SK-N-SH (cell line): ENCODE data around the gene GSTCD. TPM values are rescaled to one million over a fixed set of nuclear protein-coding genes. Genes with fewer than 3 reads are reported as not detected.

Experiments
- CTCF ChIA-PET: fragments of 300-600, 350-600 bp; formaldehyde crosslinking; extraction: SDS; loops from one replicate; lab custom pipeline; 2021; lab: Yijun Ruan, JAX
- POLR2A ChIA-PET: fragments of 350-600 bp; sonication (Branson Sonifier 250); formaldehyde crosslinking; extraction: SDS; loops from one replicate; lab custom pipeline; 2020; ENCODE audit warnings: antibody characterized with exemption, inconsistent platforms; lab: Yijun Ruan, JAX
- DNase-seq: peaks from one replicate; pipeline ENCODE4 v3.0.0; 2012
- H2AFZ ChIP-seq: fragments of 200-600 bp; sonication (generic); 2 replicates; pipeline ENCODE4 v1.8.1; 2016; ENCODE audit warnings: antibody characterized with exemption, mild to moderate bottlenecking, low read depth
- H3F3A ChIP-seq: fragments of 200-600 bp; sonication (generic); replicated peaks from 2 replicates; pipeline ENCODE3; 2016; ENCODE audit warnings: antibody characterized with exemption, mild to moderate bottlenecking; ENCODE audit not compliant: insufficient read depth
- H3K27ac ChIP-seq, 2 experiments: fragments of 200-500 bp in 1 of 2; fragments of 200-600 bp in 1 of 2; sonication (Bioruptor generic) in 1 of 2; sonication (generic), shearing (Covaris generic) in 1 of 2; 2 replicates each; pipeline versions ENCODE4 v1.5.1 to v1.6.1; 2014 to 2016; ENCODE audit warnings: low read depth in 2 of 2, inconsistent platforms in 1 of 2, low read length in 1 of 2, mild to moderate bottlenecking in 1 of 2, mixed read lengths in 1 of 2
- H3K27me3 ChIP-seq: fragments of 200-600 bp; sonication (generic), shearing (Covaris generic); 2 replicates; pipeline ENCODE4 v1.6.1; 2016; ENCODE audit warnings: mixed run types; ENCODE audit not compliant: insufficient read depth
- H3K36me3 ChIP-seq, 2 experiments: fragments of 200-500 bp in 1 of 2; fragments of 200-600 bp in 1 of 2; sonication (Bioruptor generic) in 1 of 2; sonication (generic) in 1 of 2; replicated peaks in 1 of 2; 2 replicates each; pipeline versions ENCODE3 to v1.5.1; 2014 to 2016; ENCODE audit warnings: low read length in 1 of 2, mild to moderate bottlenecking in 1 of 2; ENCODE audit not compliant: insufficient read depth in 2 of 2, control insufficient read depth in 1 of 2
- H3K4me1 ChIP-seq, 2 experiments: fragments of 200-500 bp in 1 of 2; fragments of 200-600 bp in 1 of 2; sonication (Bioruptor generic) in 1 of 2; sonication (generic), shearing (Covaris generic) in 1 of 2; 2 replicates each; pipeline versions ENCODE4 v1.5.1 to v1.6.1; 2014 to 2016; ENCODE audit warnings: low read depth in 1 of 2, low read length in 1 of 2, mixed run types in 1 of 2; ENCODE audit not compliant: insufficient read depth in 2 of 2, control insufficient read depth in 1 of 2
- H3K4me2 ChIP-seq: fragments of 200-600 bp; sonication (generic), shearing (Covaris generic); 2 replicates; pipeline ENCODE4 v1.6.1; 2017; ENCODE audit warnings: mixed run types
- H3K4me3 ChIP-seq, 2 experiments: fragments of 200-500 bp in 1 of 2; fragments of 200-600 bp in 1 of 2; sonication (Bioruptor generic) in 1 of 2; sonication (generic), shearing (Covaris generic) in 1 of 2; 2 replicates each; pipeline versions ENCODE4 v1.5.1 to v1.8.1; 2014 to 2016; ENCODE audit warnings: low read depth in 2 of 2, inconsistent platforms in 1 of 2, low read length in 1 of 2, mild to moderate bottlenecking in 1 of 2, mixed read lengths in 1 of 2, moderate library complexity in 1 of 2
- H3K79me2 ChIP-seq: fragments of 200-600 bp; sonication (generic); 2 replicates; pipeline ENCODE4 v1.8.1; 2017; ENCODE audit warnings: mild to moderate bottlenecking; ENCODE audit not compliant: insufficient read depth
- H3K9ac ChIP-seq: fragments of 200-600 bp; sonication (generic); 2 replicates; pipeline ENCODE4 v1.6.1; 2017; ENCODE audit warnings: mixed run types
- H3K9me2 ChIP-seq: fragments of 200-600 bp; sonication (generic); 2 replicates; pipeline ENCODE4 v1.6.1; 2017; ENCODE audit warnings: mixed run types
- H3K9me3 ChIP-seq: fragments of 200-600 bp; sonication (generic); 2 replicates; pipeline ENCODE4 v1.6.1; 2017; ENCODE audit warnings: mixed run types, mild to moderate bottlenecking, moderate library complexity
- H4K20me1 ChIP-seq: fragments of 200-600 bp; sonication (generic); 2 replicates; pipeline ENCODE4 v1.6.1; 2017; ENCODE audit warnings: mild to moderate bottlenecking, mixed run types; ENCODE audit not compliant: insufficient read depth
- CTCF ChIP-seq: fragments of 200-600 bp; sonication (generic); IDR thresholded peaks from 2 replicates; pipeline ENCODE4 v1.6.1; 2017; ENCODE audit warnings: antibody characterized with exemption, mild to moderate bottlenecking, moderate library complexity
- ELF1 ChIP-seq: IDR thresholded peaks from 2 replicates; pipeline ENCODE4 v1.4.0; 2012
- EP300 ChIP-seq, 2 experiments: IDR thresholded peaks; 2 replicates each; pipeline versions ENCODE4 v1.4.0 to v1.6.1; 2012; ENCODE audit warnings: borderline replicate concordance in 1 of 2, low read depth in 1 of 2, low read length in 1 of 2
- EZH2phosphoT487 ChIP-seq: fragments of 200-600 bp; sonication (generic); IDR thresholded peaks from 2 replicates; pipeline ENCODE4 v1.6.1; 2017; ENCODE audit warnings: low read depth, mixed run types, mild to moderate bottlenecking, antibody characterized with exemption, moderate library complexity, borderline replicate concordance
- FOSL2 ChIP-seq: IDR thresholded peaks from 2 replicates; pipeline ENCODE4 v1.4.0; 2012; ENCODE audit warnings: low read depth, mild to moderate bottlenecking, moderate library complexity, borderline replicate concordance
- FOXM1 ChIP-seq: IDR thresholded peaks from 2 replicates; pipeline ENCODE4 v1.4.0; 2012; ENCODE audit warnings: low read depth, mild to moderate bottlenecking
- GABPA ChIP-seq: IDR thresholded peaks from 2 replicates; pipeline ENCODE4 v1.4.0; 2012; ENCODE audit warnings: low read depth, mild to moderate bottlenecking
- JUND ChIP-seq: IDR thresholded peaks from 2 replicates; pipeline ENCODE4 v1.4.0; 2012
- MEF2A ChIP-seq: IDR thresholded peaks from 2 replicates; pipeline ENCODE4 v1.4.0; 2012; ENCODE audit warnings: low read depth, borderline replicate concordance
- NRF1 ChIP-seq: IDR thresholded peaks from 2 replicates; pipeline ENCODE4 v1.6.1; 2012; ENCODE audit warnings: low read depth, mild to moderate bottlenecking, low read length
- RAD21 ChIP-seq: IDR thresholded peaks from 2 replicates; pipeline ENCODE4 v1.6.1; 2012; ENCODE audit warnings: mild to moderate bottlenecking, low read length
- RXRA ChIP-seq: IDR thresholded peaks from 2 replicates; pipeline ENCODE4 v1.4.0; 2012; ENCODE audit warnings: low read depth, mild to moderate bottlenecking, borderline replicate concordance
- SIN3A ChIP-seq: IDR thresholded peaks from 2 replicates; pipeline ENCODE4 v1.6.1; 2012; ENCODE audit warnings: low read depth, mild to moderate bottlenecking, low read length, moderate library complexity, borderline replicate concordance
- TCF12 ChIP-seq: IDR thresholded peaks from 2 replicates; pipeline ENCODE4 v1.4.0; 2012
- TEAD4 ChIP-seq: IDR thresholded peaks from 2 replicates; pipeline ENCODE4 v1.4.0; 2012; ENCODE audit warnings: mild to moderate bottlenecking, borderline replicate concordance; ENCODE audit not compliant: insufficient read depth
- ZBTB33 ChIP-seq: IDR thresholded peaks from 2 replicates; pipeline ENCODE4 v1.4.0; 2012; ENCODE audit warnings: low read depth, borderline replicate concordance
- WGBS: methylation state at CpG from one replicate; pipeline ENCODE4 v1.1.6; 2017; ENCODE audit warnings: low lambda C conversion rate; 5-methylcytosine and 5-hydroxymethylcytosine counted together
- polyA plus RNA-seq, 3 experiments: library from polyadenylated mRNA; depleted of rRNA; stranded (reverse); fragments of >200 nt; gene quantifications; 2 replicates each; pipeline ENCODE4 v1.2.3, GENCODE V29; 2012
- TF ChIP-seq, protein P1 (sequence below): IDR thresholded peaks from 2 replicates; pipeline ENCODE4; 2012
- TF ChIP-seq, protein P2 (sequence below): IDR thresholded peaks from 2 replicates; pipeline ENCODE4 v1.4.0; 2012; ENCODE audit warnings: low read depth, borderline replicate concordance
- TF ChIP-seq, protein P3 (sequence below): IDR thresholded peaks from 2 replicates; pipeline ENCODE4 v1.4.0; 2012; ENCODE audit warnings: low read depth

GSTCD gene
- polyA plus RNA-seq, 1 of the 3 experiments (the other 2 are of a cell fraction), result 4.8 TPM

DNA sequence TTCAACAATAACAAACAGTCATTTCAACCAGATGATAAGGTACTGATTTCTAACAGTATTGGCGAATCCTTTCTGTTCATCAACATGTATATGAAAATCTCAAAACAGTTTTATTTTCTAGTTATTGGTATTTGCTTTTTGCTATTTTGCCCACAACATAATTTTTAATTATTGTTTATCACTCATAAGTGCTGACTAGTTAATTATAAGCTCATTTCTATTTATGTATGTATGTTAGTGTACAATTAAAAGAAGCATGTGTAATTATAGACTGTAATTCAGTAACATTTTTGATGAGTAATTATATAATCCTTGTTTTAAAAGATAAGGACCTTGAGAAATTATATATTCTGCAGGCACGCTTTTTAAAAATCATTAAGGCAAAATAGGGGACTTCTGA lies 119.5 kb downstream of the GSTCD start (continued):
- no peak for TF ChIP-seq TEAD4
- TF ChIP-seq FOSL2, result no peak

DNA sequence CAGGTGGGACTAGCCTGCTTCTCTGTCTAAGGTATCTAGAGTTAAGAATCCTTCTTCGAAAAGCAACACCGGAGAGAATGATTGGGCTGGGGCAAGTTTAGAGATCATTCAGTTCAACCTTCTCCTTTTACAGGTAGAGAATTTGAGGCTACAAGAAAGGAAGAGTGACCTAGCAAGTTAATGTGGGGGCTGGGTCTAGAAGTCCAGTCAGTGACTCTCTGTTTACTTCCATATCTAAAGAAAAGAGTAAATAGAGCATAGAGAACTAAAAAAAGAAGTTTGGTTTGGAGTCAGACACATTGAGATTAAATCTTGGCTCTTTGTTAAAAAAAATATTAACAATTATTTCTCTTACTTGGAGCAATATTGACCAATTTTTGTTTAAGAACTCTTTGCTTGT lies 122.6 kb downstream of the GSTCD start:
- H3K9me3 ChIP-seq, result no peaks in the 10 kb centered on the region
- H3K4me2 ChIP-seq, result no peak overlapping the region
- 97% methylated on average over 2 of the region's 2 CpGs for WGBS
- H4K20me1 ChIP-seq, result no peaks in the 10 kb centered on the region
- no peaks in the 10 kb centered on the region for H3K4me1 ChIP-seq
- no peaks in the 10 kb centered on the region for H3F3A ChIP-seq
- H3K4me3 ChIP-seq, result no peak overlapping the region
- peaks cover 2 to 8% of the 10 kb centered on the region in 2 experiments for H3K36me3 ChIP-seq
- H3K9ac ChIP-seq, result no peak overlapping the region
- 0 out of 2 replicates have a peak, but pooled peaks cover 3% of the 10 kb centered on the region for H3K9me2 ChIP-seq
- H2AFZ ChIP-seq, result no peak overlapping the region
- CTCF ChIA-PET, result no interaction called here
- no peak for DNase-seq
- H3K79me2 ChIP-seq, result no peaks in the 10 kb centered on the region
- H3K27me3 ChIP-seq, result no peaks in the 10 kb centered on the region
- POLR2A ChIA-PET, result no interaction called here
- TF ChIP-seq, protein P1, sequence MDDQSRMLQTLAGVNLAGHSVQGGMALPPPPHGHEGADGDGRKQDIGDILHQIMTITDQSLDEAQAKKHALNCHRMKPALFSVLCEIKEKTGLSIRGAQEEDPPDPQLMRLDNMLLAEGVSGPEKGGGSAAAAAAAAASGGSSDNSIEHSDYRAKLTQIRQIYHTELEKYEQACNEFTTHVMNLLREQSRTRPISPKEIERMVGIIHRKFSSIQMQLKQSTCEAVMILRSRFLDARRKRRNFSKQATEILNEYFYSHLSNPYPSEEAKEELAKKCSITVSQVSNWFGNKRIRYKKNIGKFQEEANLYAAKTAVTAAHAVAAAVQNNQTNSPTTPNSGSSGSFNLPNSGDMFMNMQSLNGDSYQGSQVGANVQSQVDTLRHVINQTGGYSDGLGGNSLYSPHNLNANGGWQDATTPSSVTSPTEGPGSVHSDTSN, result no peak
- no peak for TF ChIP-seq ELF1
- no peak for TF ChIP-seq EP300 (IDR thresholded peaks at IDR 0.05; ENCODE audit: borderline replicate concordance in 1 of 2, low read depth in 1 of 2, low read length in 1 of 2)
- no peak for TF ChIP-seq MEF2A
- no peak for TF ChIP-seq SIN3A
- TF ChIP-seq JUND, result no peak
- TF ChIP-seq FOSL2, result no peak
- no peak for TF ChIP-seq TCF12
- no peak for TF ChIP-seq ZBTB33
- TF ChIP-seq FOXM1, result no peak
- TF ChIP-seq, all 33 proteins: peak for 0
- no peak overlapping the region for H3K27ac ChIP-seq

GRCh38 chr4:105835177-105835576 lies 126.6 kb downstream of the GSTCD start:
- H3K4me3 ChIP-seq, result no peak overlapping the region
- H3K27ac ChIP-seq, result no peak overlapping the region
- no peaks in the 10 kb centered on the region for H4K20me1 ChIP-seq
- ChIA-PET CTCF (no interaction called here), POLR2A (no interaction called here)
- H3K9me3 ChIP-seq, result no peaks in the 10 kb centered on the region
- H3K79me2 ChIP-seq, result no peaks in the 10 kb centered on the region
- no peaks in the 10 kb centered on the region for H3F3A ChIP-seq
- no peak overlapping the region for H2AFZ ChIP-seq
- DNase-seq, result no peak
- peaks cover 1 to 7% of the 10 kb centered on the region in 2 experiments for H3K36me3 ChIP-seq
- H3K9me2 ChIP-seq, result no peaks in the 10 kb centered on the region
- H3K9ac ChIP-seq, result no peak overlapping the region
- H3K4me2 ChIP-seq, result no peak overlapping the region
- no peaks in the 10 kb centered on the region for H3K27me3 ChIP-seq
- 96% methylated on average over 5 of the region's 6 CpGs for WGBS
- H3K4me1 ChIP-seq, result no peaks in the 10 kb centered on the region
- TF ChIP-seq GABPA (no peak), SIN3A (no peak), CTCF (no peak), FOSL2 (no peak), ZBTB33 (no peak), RAD21 (no peak), RXRA (no peak), NRF1 (no peak), EZH2phosphoT487 (no peak)
- TF ChIP-seq, protein P2, sequence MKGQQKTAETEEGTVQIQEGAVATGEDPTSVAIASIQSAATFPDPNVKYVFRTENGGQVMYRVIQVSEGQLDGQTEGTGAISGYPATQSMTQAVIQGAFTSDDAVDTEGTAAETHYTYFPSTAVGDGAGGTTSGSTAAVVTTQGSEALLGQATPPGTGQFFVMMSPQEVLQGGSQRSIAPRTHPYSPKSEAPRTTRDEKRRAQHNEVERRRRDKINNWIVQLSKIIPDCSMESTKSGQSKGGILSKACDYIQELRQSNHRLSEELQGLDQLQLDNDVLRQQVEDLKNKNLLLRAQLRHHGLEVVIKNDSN, result no peak
- TF ChIP-seq, protein P3, sequence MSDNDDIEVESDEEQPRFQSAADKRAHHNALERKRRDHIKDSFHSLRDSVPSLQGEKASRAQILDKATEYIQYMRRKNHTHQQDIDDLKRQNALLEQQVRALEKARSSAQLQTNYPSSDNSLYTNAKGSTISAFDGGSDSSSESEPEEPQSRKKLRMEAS, result no peak
